Measurements from ENCODE around the gene NFKBIA.

DNA sequence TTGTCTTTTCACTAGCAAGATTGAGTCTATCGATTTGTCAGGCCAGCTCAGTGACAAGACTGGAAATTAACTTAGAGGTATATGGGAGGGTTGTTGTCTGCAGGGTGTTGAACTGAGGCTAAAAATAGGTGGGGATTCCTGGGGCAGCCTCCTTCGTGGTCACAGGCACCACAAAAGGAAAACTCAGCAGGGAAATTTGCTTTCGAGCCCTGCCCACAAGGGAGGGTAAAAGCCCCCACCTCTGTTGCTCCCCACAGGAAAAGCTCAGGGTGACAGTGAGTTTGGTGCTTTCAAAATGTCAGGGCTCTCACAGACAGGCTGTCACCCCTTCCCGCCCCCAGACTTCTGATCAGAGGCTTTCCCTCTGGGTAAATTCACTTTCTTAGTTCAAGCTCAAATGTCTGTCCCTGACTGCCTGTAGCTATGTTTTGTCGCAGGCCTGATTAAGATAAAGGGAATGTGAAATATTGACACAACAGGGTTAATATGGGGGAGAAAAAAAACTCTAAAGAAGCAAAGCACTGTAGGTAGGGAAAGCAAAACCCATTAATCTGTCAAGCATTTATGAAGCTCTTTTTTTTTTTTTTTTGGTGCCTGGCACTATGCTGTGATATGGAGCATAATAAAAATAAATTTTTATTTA is 11.7 kb upstream of the NFKBIA start:
- TF ChIP-seq, protein P1, sequence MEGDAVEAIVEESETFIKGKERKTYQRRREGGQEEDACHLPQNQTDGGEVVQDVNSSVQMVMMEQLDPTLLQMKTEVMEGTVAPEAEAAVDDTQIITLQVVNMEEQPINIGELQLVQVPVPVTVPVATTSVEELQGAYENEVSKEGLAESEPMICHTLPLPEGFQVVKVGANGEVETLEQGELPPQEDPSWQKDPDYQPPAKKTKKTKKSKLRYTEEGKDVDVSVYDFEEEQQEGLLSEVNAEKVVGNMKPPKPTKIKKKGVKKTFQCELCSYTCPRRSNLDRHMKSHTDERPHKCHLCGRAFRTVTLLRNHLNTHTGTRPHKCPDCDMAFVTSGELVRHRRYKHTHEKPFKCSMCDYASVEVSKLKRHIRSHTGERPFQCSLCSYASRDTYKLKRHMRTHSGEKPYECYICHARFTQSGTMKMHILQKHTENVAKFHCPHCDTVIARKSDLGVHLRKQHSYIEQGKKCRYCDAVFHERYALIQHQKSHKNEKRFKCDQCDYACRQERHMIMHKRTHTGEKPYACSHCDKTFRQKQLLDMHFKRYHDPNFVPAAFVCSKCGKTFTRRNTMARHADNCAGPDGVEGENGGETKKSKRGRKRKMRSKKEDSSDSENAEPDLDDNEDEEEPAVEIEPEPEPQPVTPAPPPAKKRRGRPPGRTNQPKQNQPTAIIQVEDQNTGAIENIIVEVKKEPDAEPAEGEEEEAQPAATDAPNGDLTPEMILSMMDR (IDR thresholded peaks at IDR 0.05; ENCODE audit: borderline replicate concordance, extremely low read depth, low read length, poor library complexity, severe bottlenecking): no peak
- TF ChIP-seq EZH2 (IDR thresholded peaks at IDR 0.05; ENCODE audit: borderline replicate concordance, low read depth, low read length, severe bottlenecking): no peak

Measured in DND-41 (cell line).